Neuronal stem cell (in vitro differentiated cells): ENCODE results near the gene SERPINB6.

ENCODE experiments used
- DNase-seq: peaks from one replicate; pipeline ENCODE4 v3.0.0-alpha.2; 2013; ENCODE audit warnings: low spot score
- H2AFZ ChIP-seq: one replicate; pipeline ENCODE4 v1.6.1; 2013; ENCODE audit warnings: mild to moderate bottlenecking, low read length, inconsistent platforms
- H2AK5ac ChIP-seq: 2 replicates; pipeline ENCODE4 v1.6.1; 2013; ENCODE audit warnings: low read depth, mild to moderate bottlenecking, inconsistent platforms, low read length, moderate library complexity, mixed read lengths
- H2BK120ac ChIP-seq: 2 replicates; pipeline ENCODE4 v1.6.1; 2013; ENCODE audit warnings: low read depth, mild to moderate bottlenecking, inconsistent platforms, low read length, moderate library complexity, mixed read lengths
- H2BK12ac ChIP-seq: one replicate; pipeline ENCODE4 v1.6.1; 2013; ENCODE audit warnings: low read length, inconsistent platforms
- H2BK15ac ChIP-seq: 2 replicates; pipeline ENCODE4 v1.6.1; 2013; ENCODE audit warnings: mild to moderate bottlenecking, low read length, inconsistent platforms, mixed read lengths
- H2BK5ac ChIP-seq: one replicate; pipeline ENCODE4 v1.6.1; 2013; ENCODE audit warnings: inconsistent platforms, mild to moderate bottlenecking, low read length, moderate library complexity
- H3K14ac ChIP-seq: one replicate; pipeline ENCODE4 v1.6.1; 2013; ENCODE audit warnings: low read length, inconsistent platforms
- H3K18ac ChIP-seq: 2 replicates; pipeline ENCODE4 v1.6.1; 2013; ENCODE audit warnings: low read length, inconsistent platforms
- H3K23ac ChIP-seq: 2 replicates; pipeline ENCODE4 v1.6.1; 2013; ENCODE audit warnings: low read depth, mild to moderate bottlenecking, mixed read lengths, low read length, inconsistent platforms; ENCODE audit not compliant: poor library complexity
- H3K27ac ChIP-seq: replicated peaks from 3 replicates; pipeline ENCODE4 v1.5.1; 2013; ENCODE audit warnings: low read length, inconsistent platforms
- H3K27me3 ChIP-seq, 3 experiments: 2 replicates each; pipeline ENCODE4 v1.6.1; 2013; ENCODE audit warnings: low read length in 3 of 3, mild to moderate bottlenecking in 2 of 3, inconsistent platforms in 1 of 3, low read depth in 1 of 3, mixed read lengths in 1 of 3, moderate library complexity in 1 of 3; ENCODE audit not compliant: control insufficient read depth in 3 of 3, insufficient read depth in 3 of 3
- H3K36me3 ChIP-seq, 2 donors: replicated peaks in 1 of 2; 2 replicates each; pipeline ENCODE4 v1.6.1; 2013; ENCODE audit warnings: low read length in 2 of 2; ENCODE audit not compliant: control insufficient read depth in 2 of 2, insufficient read depth in 2 of 2
- H3K4ac ChIP-seq: 2 replicates; pipeline ENCODE4 v1.6.1; 2013; ENCODE audit warnings: inconsistent platforms, mild to moderate bottlenecking, low read length, moderate library complexity
- H3K4me1 ChIP-seq, 2 donors: 1 replicate in 1 of 2; 2 replicates in 1 of 2; pipeline ENCODE4 v1.6.1; 2013; ENCODE audit warnings: low read length in 2 of 2, low read depth in 1 of 2; ENCODE audit not compliant: control insufficient read depth in 2 of 2, insufficient read depth in 1 of 2
- H3K4me2 ChIP-seq: one replicate; pipeline ENCODE4 v1.6.1; 2013; ENCODE audit warnings: mild to moderate bottlenecking, low read length, inconsistent platforms; ENCODE audit not compliant: insufficient read depth, poor library complexity, severe bottlenecking
- H3K4me3 ChIP-seq, 2 donors: 2 replicates each; pipeline ENCODE4 v1.5.1; 2013; ENCODE audit warnings: low read length in 2 of 2, mild to moderate bottlenecking in 2 of 2, inconsistent platforms in 1 of 2, moderate library complexity in 1 of 2
- H3K79me1 ChIP-seq: one replicate; pipeline ENCODE4 v1.6.1; 2013; ENCODE audit warnings: low read depth, mild to moderate bottlenecking, inconsistent platforms, low read length, moderate library complexity
- H3K9ac ChIP-seq: one replicate; pipeline ENCODE4 v1.6.1; 2013; ENCODE audit warnings: mild to moderate bottlenecking, low read depth, low read length, inconsistent platforms; ENCODE audit not compliant: poor library complexity
- H3K9me3 ChIP-seq, 2 donors: replicated peaks in 1 of 2; 2 replicates each; pipeline versions ENCODE3 to v1.6.1; 2013; ENCODE audit warnings: low read length in 2 of 2, mild to moderate bottlenecking in 2 of 2, inconsistent platforms in 1 of 2, low read depth in 1 of 2, mixed read lengths in 1 of 2, moderate library complexity in 1 of 2; ENCODE audit not compliant: control insufficient read depth in 2 of 2, insufficient read depth in 1 of 2
- H4K8ac ChIP-seq: one replicate; pipeline ENCODE4 v1.6.1; 2013; ENCODE audit warnings: low read depth, mild to moderate bottlenecking, inconsistent platforms, low read length, moderate library complexity
- H4K91ac ChIP-seq: one replicate; pipeline ENCODE4 v1.6.1; 2013; ENCODE audit warnings: low read length, low read depth, mild to moderate bottlenecking, inconsistent platforms; ENCODE audit not compliant: poor library complexity
- WGBS, 2 donors: extraction: QIAGEN DNeasy Blood & Tissue Kit; methylation state at CpG; one replicate each; pipeline ENCODE4 v1.1.7; 2013; ENCODE audit warnings: missing lambda C conversion rate in 2 of 2, mixed read lengths in 1 of 2; ENCODE audit not compliant: insufficient read length in 2 of 2, insufficient replicate concordance in 1 of 2; ENCODE audit errors: extremely low coverage in 2 of 2; 5-methylcytosine and 5-hydroxymethylcytosine counted together

SERPINB6 gene

GRCh38 chr6:2949121-2949520, 22.2 kb downstream of the SERPINB6 start:
- Histone ChIP-seq H3K79me1 (no peaks in the 10 kb centered on the region), H2BK5ac (no peak overlapping the region), H3K4me3 (no peak overlapping the region), H2AK5ac (no peak overlapping the region), H3K23ac (no peak overlapping the region), H3K27ac (no peak overlapping the region), H2BK15ac (no peak overlapping the region), H2AFZ (no peak overlapping the region), H3K9ac (no peak overlapping the region), H4K91ac (no peak overlapping the region), H3K18ac (no peak overlapping the region), H3K4me2 (no peak overlapping the region), H3K14ac (no peak overlapping the region), H3K9me3 (no peaks in the 10 kb centered on the region), H2BK12ac (no peak overlapping the region), H3K4ac (no peak overlapping the region), H3K36me3 (no peaks in the 10 kb centered on the region), H2BK120ac (no peak overlapping the region), H3K4me1 (peaks cover 0 to 3% of the 10 kb centered on the region in 2 donors), H3K27me3 (no peaks in the 10 kb centered on the region), H4K8ac (no peak overlapping the region)
- DNase-seq, result no peak
- no CpG with 5 or more reads among the region's 12 CpGs for WGBS, 2 donors

- no peaks in the 10 kb centered on the region for H3K79me1 ChIP-seq
- peak overlapping the region; percentile 30 for H3K23ac ChIP-seq
- no peak overlapping the region for H3K4me2 ChIP-seq
- H2AFZ ChIP-seq, result no peak overlapping the region
- no peak overlapping the region for H2BK15ac ChIP-seq
- peak overlapping the region; percentile 49 for H3K18ac ChIP-seq
- no peaks in the 10 kb centered on the region for H3K9me3 ChIP-seq
- no peak overlapping the region for H3K14ac ChIP-seq
- H3K4ac ChIP-seq, result no peak overlapping the region
- no CpG with 5 or more reads among the region's 30 CpGs for WGBS, 2 donors
- H2BK5ac ChIP-seq, result no peak overlapping the region
- no peak overlapping the region for H3K27ac ChIP-seq
- H3K4me1 ChIP-seq, result peaks cover 0 to 3% of the 10 kb centered on the region in 2 donors
- H3K4me3 ChIP-seq, result no peak overlapping the region
- no peak overlapping the region for H2BK12ac ChIP-seq
- H4K91ac ChIP-seq, result no peak overlapping the region
- H3K36me3 ChIP-seq, result no peaks in the 10 kb centered on the region
- no peak overlapping the region for H4K8ac ChIP-seq
- H2BK120ac ChIP-seq, result no peak overlapping the region
- no peak for DNase-seq
- H3K9ac ChIP-seq, result no peak overlapping the region
- no peak overlapping the region for H2AK5ac ChIP-seq
- no peaks in the 10 kb centered on the region for H3K27me3 ChIP-seq
Measured at GRCh38 chr6:2948228-2949025, 22.9 kb downstream of the SERPINB6 start.

- Histone ChIP-seq H3K23ac (no peak overlapping the region), H2BK5ac (no peak overlapping the region), H2AFZ (no peak overlapping the region), H3K4ac (no peak overlapping the region), H3K79me1 (no peaks in the 10 kb centered on the region), H3K4me1 (peaks cover 0 to 5% of the 10 kb centered on the region in 2 donors), H2BK120ac (no peak overlapping the region), H3K36me3 (no peaks in the 10 kb centered on the region), H2BK15ac (no peak overlapping the region), H3K27me3 (no peaks in the 10 kb centered on the region), H3K9ac (no peak overlapping the region), H4K8ac (no peak overlapping the region), H2BK12ac (no peak overlapping the region), H2AK5ac (no peak overlapping the region), H3K14ac (no peak overlapping the region), H3K9me3 (no peaks in the 10 kb centered on the region), H3K27ac (no peak overlapping the region), H3K4me3 (no peak overlapping the region), H3K18ac (no peak overlapping the region), H3K4me2 (no peak overlapping the region), H4K91ac (no peak overlapping the region)
- WGBS, 2 donors, result no CpG with 5 or more reads among the region's 7 CpGs
- no peak for DNase-seq
Measured at GRCh38 chr6:2947445-2947844, 23.9 kb downstream of the SERPINB6 start.

- Histone ChIP-seq H3K36me3 (no peaks in the 10 kb centered on the region), H2BK15ac (no peak overlapping the region), H2AK5ac (no peak overlapping the region), H3K27ac (no peak overlapping the region), H3K4me3 (no peak overlapping the region), H2AFZ (no peak overlapping the region), H3K23ac (no peak overlapping the region), H2BK5ac (no peak overlapping the region), H2BK120ac (no peak overlapping the region), H3K9me3 (no peaks in the 10 kb centered on the region), H3K18ac (no peak overlapping the region), H4K91ac (no peak overlapping the region), H4K8ac (no peak overlapping the region), H3K14ac (no peak overlapping the region), H3K4ac (no peak overlapping the region), H3K4me2 (no peak overlapping the region), H3K79me1 (no peaks in the 10 kb centered on the region), H3K4me1 (peaks cover 0 to 7% of the 10 kb centered on the region in 2 donors), H2BK12ac (no peak overlapping the region), H3K9ac (no peak overlapping the region), H3K27me3 (no peaks in the 10 kb centered on the region)
- no peak for DNase-seq
- no CpG with 5 or more reads among the region's 8 CpGs for WGBS, 2 donors
Measured at GRCh38 chr6:2945153-2945452, 26.3 kb downstream of the SERPINB6 start.
